GM19043 (cell line): ENCODE results near the gene KRT86.
"Not testable (repeated sequence)": the region's sequence is repeated elsewhere in the genome, so short reads cannot be mapped to it uniquely, and the experiment has no call there.

Experiments
- ATAC-seq: cut with Tn5 transposase; IDR thresholded peaks from one replicate; pipeline ENCODE4 v1.9.1; 2021; ENCODE audit warnings: low read depth; ENCODE audit not compliant: unreplicated experiment

The KRT86 gene

DNA sequence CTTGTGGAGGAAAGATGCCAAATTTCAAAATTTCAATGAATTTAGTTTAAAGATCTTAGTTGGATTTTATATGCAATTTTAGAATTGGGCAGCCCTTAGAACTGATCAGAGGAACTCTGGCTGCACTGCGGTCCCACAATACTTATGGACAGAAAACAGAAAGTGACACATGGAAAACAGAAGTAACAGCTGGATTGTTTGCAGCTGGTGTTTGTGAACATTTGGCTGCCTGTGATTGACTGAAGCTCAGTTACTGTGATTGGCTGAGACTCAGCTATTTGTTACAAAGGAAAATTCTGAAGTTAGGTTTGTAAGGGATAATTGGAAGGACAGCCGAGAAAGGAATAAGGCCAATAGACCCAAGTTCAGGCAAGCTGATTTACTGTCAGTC lies 10.0 kb upstream of the KRT86 start:
- no peak for ATAC-seq

DNA sequence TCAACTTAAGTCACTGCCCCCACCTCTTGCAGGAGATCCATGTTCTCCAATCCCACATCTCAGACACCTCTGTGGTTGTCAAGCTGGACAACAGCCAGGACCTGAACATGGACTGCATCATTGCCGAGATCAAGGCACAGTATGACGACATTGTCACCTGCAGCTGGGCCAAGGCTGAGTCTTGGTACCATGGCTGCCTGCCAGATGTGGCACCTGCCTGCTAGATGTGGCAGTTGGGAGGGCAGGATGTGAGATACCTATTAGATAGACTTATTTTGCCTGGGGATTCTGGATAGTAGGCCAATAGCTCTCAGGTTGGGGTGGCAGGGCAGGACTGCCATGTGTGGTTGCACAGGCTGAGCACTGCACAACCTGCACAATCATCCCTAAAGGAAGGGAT lies 7.9 kb upstream of the KRT86 start:
- no peak for ATAC-seq

- ATAC-seq = no peak
These were observed 7.2 kb upstream of the KRT86 start for GRCh38 chr12:52267266-52267665.

DNA sequence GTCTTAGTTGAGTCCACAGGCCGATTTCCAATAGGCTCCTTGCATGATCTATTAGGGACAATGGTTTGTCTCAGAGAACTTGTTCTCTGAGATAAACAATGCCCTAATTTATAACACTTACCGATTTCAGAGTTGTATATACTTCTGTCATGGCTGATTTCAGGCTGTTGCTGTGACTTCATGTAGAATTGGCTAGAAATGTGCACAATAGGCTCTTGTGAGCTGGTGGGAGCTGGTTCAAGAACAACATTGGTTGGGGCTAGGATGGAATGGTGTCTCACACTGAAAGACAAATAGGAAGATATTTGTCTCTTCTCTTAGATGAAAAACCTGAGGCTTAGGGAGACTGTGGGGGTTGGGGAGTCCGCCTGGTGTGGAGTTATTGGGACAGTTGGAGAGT lies 6.7 kb upstream of the KRT86 start:
- no peak for ATAC-seq

DNA sequence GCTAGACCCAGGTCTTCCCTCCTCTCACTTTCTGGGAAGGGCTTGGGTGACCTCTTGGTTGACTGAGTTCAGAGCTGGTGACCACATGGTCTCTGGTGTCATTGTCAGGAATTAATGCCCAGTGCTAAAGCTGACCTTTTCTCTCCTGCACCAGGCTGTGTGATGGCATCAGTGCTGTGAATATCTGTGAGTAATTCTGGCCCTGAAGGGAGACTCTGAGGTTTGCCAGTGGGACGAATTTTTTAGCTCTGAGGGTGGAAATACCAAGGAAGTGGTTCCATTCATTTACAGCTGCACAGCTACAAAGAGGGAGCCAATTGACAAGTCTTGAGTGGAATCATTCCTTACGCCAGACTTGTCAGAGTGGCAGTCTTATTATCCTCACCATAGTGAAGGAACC lies 6.2 kb upstream of the KRT86 start:
- ATAC-seq = no peak

DNA sequence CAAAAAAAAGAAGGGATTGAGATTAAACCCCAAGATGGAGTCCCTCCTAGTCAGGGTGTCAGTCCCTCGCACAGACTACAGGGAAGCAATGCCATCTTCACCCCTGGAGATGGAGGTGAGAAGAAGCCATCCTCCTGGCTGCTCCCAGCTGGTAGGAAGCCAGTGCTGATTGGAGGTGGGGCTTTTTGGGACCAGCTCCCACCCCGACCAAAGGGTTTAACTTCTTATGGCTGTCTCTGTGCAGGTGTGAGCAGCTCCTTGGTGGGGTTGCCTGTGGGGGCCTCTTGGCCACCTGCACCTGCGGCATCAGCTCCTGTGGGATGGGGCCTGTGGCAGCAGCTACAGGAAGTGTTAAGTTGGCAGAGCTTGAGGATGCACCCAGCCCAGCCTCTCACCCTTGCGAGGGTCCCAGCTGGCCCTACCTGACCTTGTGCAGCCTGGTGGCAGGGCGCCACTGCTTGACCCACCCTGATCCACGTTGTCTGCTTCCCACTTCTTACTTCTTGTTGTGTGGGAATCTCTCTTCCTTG lies 3.8 kb upstream of the KRT86 start:
- ATAC-seq = no peak

DNA sequence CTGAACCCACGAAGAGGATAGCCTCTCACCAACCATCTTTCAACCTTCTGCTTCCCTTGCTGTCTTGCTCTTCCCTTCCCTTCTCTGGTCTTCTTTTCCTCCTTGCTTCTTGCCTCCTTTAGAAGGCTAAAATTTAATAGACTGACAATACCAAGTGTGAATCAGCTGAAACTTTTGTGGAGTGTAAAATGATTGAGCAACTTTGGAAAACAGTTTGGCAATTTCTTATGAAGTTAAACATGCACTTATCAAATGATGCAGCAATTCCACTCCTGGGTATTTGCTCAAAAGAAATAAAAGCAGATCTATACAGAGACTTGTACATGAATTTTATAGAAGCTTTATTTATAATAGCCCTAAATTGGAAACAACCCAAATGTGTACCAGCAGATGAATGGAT lies 3.3 kb upstream of the KRT86 start:
- ATAC-seq = no peak

GRCh38 chr12:52275686-52276085 lies 1.2 kb downstream of the KRT86 start:
- no peak for ATAC-seq

DNA sequence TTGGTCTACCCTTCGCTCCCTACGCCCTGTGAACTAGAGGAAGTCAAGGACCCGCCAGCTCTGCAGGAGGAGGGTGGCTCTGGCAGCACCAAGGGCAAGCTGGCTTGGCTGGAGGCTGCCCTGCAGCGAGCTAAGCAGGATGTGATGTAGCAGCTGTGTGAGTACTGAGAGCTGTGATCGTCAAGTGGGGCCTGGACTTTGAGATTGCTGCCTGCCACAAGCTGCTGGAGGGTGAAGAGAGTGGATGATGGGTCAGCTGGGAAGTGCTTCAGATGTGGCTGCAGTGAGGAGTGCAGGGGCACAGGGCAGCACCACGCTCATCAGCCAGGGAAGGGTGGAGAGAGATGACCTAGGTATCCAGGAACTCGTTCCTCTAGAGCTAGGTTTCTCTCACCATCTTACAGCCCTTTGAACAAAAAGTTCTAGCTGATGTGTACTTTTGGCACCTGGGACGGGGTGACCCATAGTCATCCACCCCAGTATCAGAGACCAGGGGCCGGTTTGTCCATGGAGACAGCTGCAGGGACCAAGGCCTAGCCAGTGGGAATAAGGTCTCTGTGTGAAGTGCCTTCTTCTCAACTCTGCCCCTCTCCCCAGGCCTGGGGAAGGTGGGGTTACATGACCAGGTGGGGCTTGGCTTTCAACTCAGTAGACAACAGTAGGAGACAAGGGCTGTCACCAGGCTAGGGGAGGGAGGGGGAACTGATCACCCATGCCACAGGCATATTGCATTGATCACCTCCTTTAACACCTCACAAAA lies 3.2 kb downstream of the KRT86 start:
- no peak for ATAC-seq

DNA sequence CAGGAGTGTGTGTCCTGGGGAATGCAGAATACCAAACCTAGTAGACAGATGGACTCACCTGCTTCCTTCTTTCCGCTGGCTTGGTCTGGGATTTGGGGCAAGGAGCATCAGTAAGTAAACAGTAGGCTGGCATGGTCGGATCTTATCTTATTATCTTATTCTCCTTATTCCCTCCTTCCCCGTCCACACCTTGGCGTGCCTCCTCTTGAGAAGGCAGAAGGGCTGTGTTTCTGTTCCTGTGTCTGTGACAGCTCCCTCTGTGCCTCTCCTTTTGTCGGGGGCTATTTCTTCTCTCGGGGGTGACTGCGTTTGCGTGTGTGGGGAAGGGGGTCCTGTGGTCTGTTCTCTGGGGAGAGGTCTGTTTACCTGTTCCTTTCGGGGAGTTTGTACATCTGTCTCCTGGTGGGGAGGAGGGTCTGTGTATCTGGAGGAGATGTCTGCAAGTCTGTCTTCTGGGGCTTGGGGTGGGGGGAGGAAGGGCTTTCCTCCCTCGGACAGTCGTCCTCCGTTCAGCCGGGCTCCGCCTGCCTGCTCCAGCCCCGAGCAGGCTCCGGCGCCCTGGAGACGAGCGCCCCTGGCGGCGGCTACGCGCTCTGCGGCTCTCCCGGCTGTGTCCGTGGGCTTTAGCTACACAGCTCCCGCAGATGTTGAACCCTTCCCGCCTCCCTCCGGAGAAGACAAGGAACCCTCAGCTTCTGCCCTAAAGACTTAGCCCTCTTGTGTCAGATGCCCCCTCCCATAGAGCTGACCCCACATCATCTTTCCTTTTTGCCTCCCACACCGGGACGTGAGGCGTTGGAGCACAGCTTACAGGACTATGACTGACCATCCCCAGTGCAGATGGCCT lies 4.4 kb downstream of the KRT86 start:
- peak; percentile 59 for ATAC-seq

DNA sequence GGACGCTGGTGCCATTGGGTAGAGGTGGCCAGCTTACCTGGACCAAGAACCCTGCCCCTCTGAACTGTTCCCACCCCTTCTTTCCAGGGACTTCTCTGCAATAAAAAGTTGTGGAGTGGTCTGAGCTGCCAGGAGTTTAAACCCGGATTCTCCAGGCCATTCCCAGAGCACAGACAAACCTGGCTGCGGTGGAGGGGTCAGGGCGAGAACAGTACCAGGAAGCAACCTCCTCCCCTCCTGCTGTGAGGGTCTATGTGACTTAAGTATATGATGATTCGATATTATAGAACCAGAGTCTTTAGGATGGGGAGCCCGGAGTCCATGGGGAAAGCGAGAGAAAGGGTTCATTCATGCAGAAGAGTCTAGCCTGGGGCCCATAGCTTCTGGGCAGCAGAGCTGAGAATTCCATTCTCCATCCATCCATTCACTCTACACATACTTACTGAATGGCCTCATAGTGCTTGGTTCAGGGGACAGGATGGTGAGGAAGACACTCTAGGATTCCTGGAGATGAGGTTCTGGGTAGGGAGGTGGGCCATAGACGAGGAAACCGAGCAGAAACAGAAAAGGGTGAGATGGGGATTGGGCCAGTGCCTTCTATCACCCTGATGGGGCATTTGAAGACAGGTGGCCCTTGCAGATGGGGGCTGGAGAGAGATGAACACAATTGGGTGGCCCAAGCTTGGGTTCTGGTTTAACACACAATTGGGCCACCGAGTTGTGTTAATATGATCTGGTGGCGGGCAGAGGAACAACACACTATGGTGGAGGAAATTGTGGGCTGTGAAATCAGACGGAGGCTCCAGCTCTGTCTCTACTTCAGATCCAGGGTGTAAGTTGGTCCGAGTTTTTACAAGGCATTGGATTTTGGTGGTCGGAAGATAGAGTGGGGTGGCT lies 5.2 kb downstream of the KRT86 start:
- ATAC-seq = no peak

DNA sequence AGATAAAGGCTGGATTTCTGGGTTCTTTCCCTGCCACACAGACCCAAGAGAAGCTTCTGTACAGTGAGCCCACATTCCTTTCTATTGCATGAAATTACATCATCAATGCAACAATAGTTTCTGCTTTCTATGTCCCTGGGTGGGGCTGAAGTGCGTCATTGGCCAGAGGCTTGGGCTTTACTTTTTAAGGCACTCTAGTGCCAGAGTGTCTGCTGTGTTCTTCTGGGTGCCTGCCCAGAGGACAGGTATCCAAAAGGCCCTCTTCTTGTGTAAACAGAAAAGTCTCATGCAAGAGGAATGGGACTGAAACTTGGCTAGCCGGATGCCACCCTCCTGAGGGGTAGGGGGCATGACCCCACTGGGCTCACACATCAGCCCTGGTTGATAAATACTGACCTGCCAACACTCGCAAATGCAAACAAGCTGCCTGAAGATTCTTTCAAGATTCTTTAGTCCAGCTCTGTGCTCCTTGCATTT lies 5.9 kb downstream of the KRT86 start:
- ATAC-seq = no peak

DNA sequence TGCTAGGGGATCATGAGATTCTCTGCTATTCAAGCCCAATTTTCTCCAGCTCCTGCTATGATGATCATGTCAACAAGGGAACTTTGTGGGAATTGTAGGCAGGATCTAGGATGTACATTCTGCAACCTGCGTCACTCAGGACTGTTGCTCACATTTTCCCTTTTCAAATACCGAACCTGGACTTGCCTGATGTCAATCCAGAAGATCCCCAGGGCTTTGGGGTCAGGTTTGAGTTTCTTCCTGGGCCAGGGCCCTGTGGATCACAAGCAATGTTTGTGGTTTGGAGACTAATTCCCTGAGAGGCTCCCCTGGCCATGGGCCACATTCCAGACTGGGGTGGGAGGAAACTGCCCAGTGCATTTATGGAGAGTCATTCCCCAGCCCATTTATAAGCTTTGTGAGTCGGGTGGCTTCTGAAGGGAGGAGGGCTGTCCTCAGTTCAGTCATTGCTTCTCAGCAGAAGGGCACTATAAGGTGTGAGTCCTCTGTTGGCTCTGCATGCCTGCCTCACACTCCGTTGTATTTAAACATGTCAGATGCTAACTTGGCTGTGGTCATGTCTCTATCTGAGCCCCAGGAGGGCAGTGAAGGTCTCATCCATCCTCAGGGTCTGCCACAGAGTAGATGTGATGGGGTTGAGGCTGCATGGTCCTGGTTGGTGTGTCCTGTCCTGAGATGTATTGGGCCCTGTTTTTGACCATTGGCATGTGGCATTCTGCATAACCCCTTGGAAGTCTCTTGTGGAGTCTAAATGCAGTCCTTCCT lies 6.5 kb downstream of the KRT86 start:
- ATAC-seq = no peak

- ATAC-seq = no peak
These were observed 10.2 kb downstream of the KRT86 start for GRCh38 chr12:52284562-52285171.

- no peak for ATAC-seq
These were observed 10.8 kb downstream of the KRT86 start for GRCh38 chr12:52285172-52285745.

DNA sequence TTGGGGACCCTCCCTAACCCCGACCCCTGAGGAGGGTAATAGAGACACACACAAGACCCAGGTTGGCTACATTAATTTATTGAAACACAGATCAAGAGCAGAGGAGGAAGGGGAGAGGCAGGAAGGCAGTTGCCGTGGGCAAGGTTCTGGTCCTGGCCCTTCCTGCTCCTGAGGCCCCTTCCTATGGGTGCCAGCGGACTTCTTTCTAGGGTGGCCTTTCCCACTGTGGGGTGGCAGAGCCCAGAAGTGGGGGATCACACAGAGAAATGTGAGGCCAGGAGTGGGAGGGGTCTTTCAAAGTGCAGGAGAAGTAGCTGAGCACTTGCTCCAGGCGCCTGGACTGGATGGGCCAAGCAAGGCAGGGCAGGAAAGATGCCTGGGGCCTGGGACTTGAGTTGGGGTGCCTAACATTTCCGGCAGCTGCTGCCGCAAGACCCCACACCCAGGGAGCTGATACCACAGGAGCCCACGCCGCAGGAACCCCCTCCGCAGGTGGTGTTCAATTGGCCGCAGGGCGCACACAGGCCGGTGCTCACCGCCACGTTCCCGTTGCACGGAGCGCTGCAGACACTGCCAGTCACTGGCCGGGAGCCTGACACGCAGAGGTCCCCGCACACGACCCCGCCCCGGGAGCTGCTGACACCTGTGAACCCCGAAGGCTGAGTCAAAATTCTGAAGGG lies 11.5 kb downstream of the KRT86 start:
- ATAC-seq = no peak

GRCh38 chr12:52286857-52287785 lies 12.7 kb downstream of the KRT86 start:
- ATAC-seq = not testable (repeated sequence)
